ENCODE results near the gene LTBP1.

DNA sequence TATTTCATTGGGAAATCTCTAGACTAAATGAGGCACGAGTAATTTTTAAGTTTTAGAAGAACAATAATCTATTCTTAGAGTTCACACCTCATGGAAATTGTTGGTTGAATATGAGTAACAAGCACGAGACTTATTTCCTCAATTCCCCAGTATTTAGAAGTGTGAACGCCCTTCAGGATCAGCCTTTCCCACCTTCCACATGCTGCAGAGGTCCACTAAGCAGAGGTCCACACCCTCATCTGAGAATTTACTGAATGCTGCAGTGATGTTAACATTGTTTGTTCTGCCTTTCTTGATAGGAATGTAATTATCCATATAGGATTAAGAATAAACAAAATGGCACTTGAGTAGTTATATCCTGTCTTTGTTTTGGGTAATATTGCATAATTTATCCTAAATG, 41.8 kb downstream of the LTBP1 start:
- TF ChIP-seq, protein P1, sequence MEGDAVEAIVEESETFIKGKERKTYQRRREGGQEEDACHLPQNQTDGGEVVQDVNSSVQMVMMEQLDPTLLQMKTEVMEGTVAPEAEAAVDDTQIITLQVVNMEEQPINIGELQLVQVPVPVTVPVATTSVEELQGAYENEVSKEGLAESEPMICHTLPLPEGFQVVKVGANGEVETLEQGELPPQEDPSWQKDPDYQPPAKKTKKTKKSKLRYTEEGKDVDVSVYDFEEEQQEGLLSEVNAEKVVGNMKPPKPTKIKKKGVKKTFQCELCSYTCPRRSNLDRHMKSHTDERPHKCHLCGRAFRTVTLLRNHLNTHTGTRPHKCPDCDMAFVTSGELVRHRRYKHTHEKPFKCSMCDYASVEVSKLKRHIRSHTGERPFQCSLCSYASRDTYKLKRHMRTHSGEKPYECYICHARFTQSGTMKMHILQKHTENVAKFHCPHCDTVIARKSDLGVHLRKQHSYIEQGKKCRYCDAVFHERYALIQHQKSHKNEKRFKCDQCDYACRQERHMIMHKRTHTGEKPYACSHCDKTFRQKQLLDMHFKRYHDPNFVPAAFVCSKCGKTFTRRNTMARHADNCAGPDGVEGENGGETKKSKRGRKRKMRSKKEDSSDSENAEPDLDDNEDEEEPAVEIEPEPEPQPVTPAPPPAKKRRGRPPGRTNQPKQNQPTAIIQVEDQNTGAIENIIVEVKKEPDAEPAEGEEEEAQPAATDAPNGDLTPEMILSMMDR (optimal IDR thresholded peaks at IDR 0.05 in 1 of 3, IDR thresholded peaks at IDR 0.05 in 1 of 3, conservative IDR thresholded peaks at IDR 0.05 in 1 of 3; ENCODE audit: extremely low read depth in 1 of 3, insufficient read depth in 2 of 3, low read length in 3 of 3): no peak
- TF ChIP-seq EZH2 (IDR thresholded peaks at IDR 0.05; ENCODE audit: low read length): no peak

All from keratinocyte (primary cell).